Uterus (tissue), 4 donors: ENCODE results near the gene DNAL4. TPM values are rescaled to one million over a fixed set of nuclear protein-coding genes. Genes with fewer than 3 reads are reported as not detected.

ENCODE experiments used
- DNase-seq, 2 donors: peaks; one replicate each; pipeline ENCODE4 v3.0.0-alpha.2; 2019 to 2020
- H3K27ac ChIP-seq, 2 donors: fragments of 200-600 bp; sonication (generic); 1 replicate in 1 of 2; 2 replicates in 1 of 2; pipeline ENCODE4 v1.5.1; 2016 to 2018
- H3K27me3 ChIP-seq, 2 donors: fragments of 200-600 bp; sonication (generic); one replicate each; pipeline ENCODE4 v1.5.1; 2018 to 2019; ENCODE audit warnings: control low read depth in 1 of 2
- H3K36me3 ChIP-seq, 2 donors: fragments of 200-600 bp; sonication (generic); one replicate each; pipeline ENCODE4 v1.5.1; 2019; ENCODE audit warnings: control low read depth in 1 of 2
- H3K4me1 ChIP-seq, 2 donors: fragments of 200-600 bp; sonication (generic); one replicate each; pipeline ENCODE4 v1.5.1; 2018 to 2019; ENCODE audit warnings: control low read depth in 1 of 2
- H3K4me3 ChIP-seq, 2 donors: fragments of 200-600 bp; sonication (generic); 1 replicate in 1 of 2; 2 replicates in 1 of 2; pipeline ENCODE4 v1.5.1; 2018 to 2019; ENCODE audit warnings: mild to moderate bottlenecking in 1 of 2
- H3K9me3 ChIP-seq, 2 donors: fragments of 200-600 bp; sonication (generic); one replicate each; pipeline ENCODE4 v1.5.1; 2019; ENCODE audit warnings: control low read depth in 1 of 2
- CTCF ChIP-seq, 4 experiments: fragments of 200-600 bp in 2 of 4; fragments of 450-650 bp in 2 of 4; sonication (generic) in 2 of 4; IDR thresholded peaks; one replicate each; pipeline ENCODE4 v1.5.1; 2016 to 2019; ENCODE audit warnings: antibody characterized with exemption in 4 of 4, mild to moderate bottlenecking in 2 of 4, moderate library complexity in 1 of 4
- POLR2A ChIP-seq, 2 donors: fragments of 450-650 bp; IDR thresholded peaks; one replicate each; pipeline ENCODE4 v1.6.1; 2016; ENCODE audit warnings: antibody characterized with exemption in 2 of 2, mild to moderate bottlenecking in 1 of 2, moderate library complexity in 1 of 2
- intact Hi-C: fragments of 100-400 bp; cut with DNase I; formaldehyde crosslinking; loops from one replicate; pipeline ENCODE4 v1.15.1; 2023; ENCODE audit warnings: low total_unique reads
- small RNA-seq: library from RNA; depleted of rRNA; stranded (forward); fragments of <200 nt; gene quantifications from one replicate; pipeline ENCODE3, GENCODE V24; 2016
- total RNA-seq, 4 donors: library from RNA; depleted of rRNA in 3 of 4; stranded (reverse); fragments of >200 nt in 3 of 4; gene quantifications; one replicate each; pipeline versions ENCODE4 v1.1.0 to v1.2.4, GENCODE V29; 2014 to 2023
- donor health status: DM: yes; HTN: yes; CAD: no.

DNAL4 gene
- total RNA-seq, 4 donors from 2014 or later: 3.1 to 23.4 (median 8.3) TPM

GRCh38 chr22:38728871-38729796 is 64.8 kb downstream of the DNAL4 start:
- H3K36me3 ChIP-seq: no peaks in the 10 kb centered on the region
- H3K27me3 ChIP-seq: no peaks in the 10 kb centered on the region
- H3K9me3 ChIP-seq: no peaks in the 10 kb centered on the region
- H3K4me1 ChIP-seq: no peaks in the 10 kb centered on the region
- DNase-seq: no peak
- TF ChIP-seq POLR2A (IDR thresholded peaks at IDR 0.05) (no peak), CTCF (IDR thresholded peaks at IDR 0.05) (no peak)
- intact Hi-C loops: no loop called here
- no peak overlapping the region for H3K4me3 ChIP-seq
- H3K27ac ChIP-seq: no peak overlapping the region

Small RNAs within 50 kb of the gene (small RNA-seq; reads per million reads assigned to genes)
- gene AL021707.8: not detected

Other genes with a start within 250 kb of the DNAL4 start
- gene DMC1, start 224.0 kb downstream of the DNAL4 start, total RNA-seq: 1 to 10 TPM in 2 of 4 donors, under 1 TPM in 1, not detected in 1; 0.26 to 8.4 (median 5.2) TPM
- 10 to 100 TPM in 1 of 4 donors, 1 to 10 TPM in 3; 1.5 to 10.4 (median 4.6) TPM for gene FAM227A, start 137.8 kb downstream of the DNAL4 start, total RNA-seq
- gene CBY1, start 137.5 kb downstream of the DNAL4 start, total RNA-seq: 10 to 100 TPM; 10.5 to 42.8 (median 28.6) TPM
- gene TOMM22, start 112.2 kb downstream of the DNAL4 start, total RNA-seq: 10 to 100 TPM; 17.6 to 62.5 (median 48.4) TPM
- gene JOSD1, start 93.2 kb downstream of the DNAL4 start, total RNA-seq: 10 to 100 TPM; 24.4 to 57.9 (median 40.2) TPM
- gene GTPBP1, start 88.2 kb downstream of the DNAL4 start, total RNA-seq: 10 to 100 TPM; 16.2 to 71.5 (median 56.1) TPM
- gene SUN2, start 38.1 kb downstream of the DNAL4 start, total RNA-seq: 100 to 1,000 TPM; 118 to 285 (median 175) TPM
- gene NPTXR, start 49.9 kb upstream of the DNAL4 start, total RNA-seq: 10 to 100 TPM in 2 of 4 donors, 1 to 10 TPM in 2; 1.8 to 24.1 (median 10.0) TPM
- 100 to 1,000 TPM in 1 of 4 donors, 10 to 100 TPM in 3; 11.0 to 145 (median 56.4) TPM for gene CBX6, start 78.1 kb upstream of the DNAL4 start, total RNA-seq
- not detected for gene APOBEC3A, start 163.5 kb upstream of the DNAL4 start, total RNA-seq
- 1 to 10 TPM in 2 of 4 donors, not detected in 2; 1.2 to 1.5 TPM for gene APOBEC3B, start 188.2 kb upstream of the DNAL4 start, total RNA-seq
- gene APOBEC3C, start 220.1 kb upstream of the DNAL4 start, total RNA-seq: 10 to 100 TPM in 1 of 4 donors, 1 to 10 TPM in 3; 3.6 to 48.2 (median 6.7) TPM
- 1 to 10 TPM in 2 of 4 donors, not detected in 2; 2.1 to 9.6 TPM for gene APOBEC3D, start 227.0 kb upstream of the DNAL4 start, total RNA-seq
- 10 to 100 TPM in 1 of 4 donors, 1 to 10 TPM in 2, not detected in 1; 1.2 to 26.6 (median 4.2) TPM for gene APOBEC3F, start 246.7 kb upstream of the DNAL4 start, total RNA-seq